ENCODE data around the gene UBE2QL1.

Gene UBE2QL1

DNA sequence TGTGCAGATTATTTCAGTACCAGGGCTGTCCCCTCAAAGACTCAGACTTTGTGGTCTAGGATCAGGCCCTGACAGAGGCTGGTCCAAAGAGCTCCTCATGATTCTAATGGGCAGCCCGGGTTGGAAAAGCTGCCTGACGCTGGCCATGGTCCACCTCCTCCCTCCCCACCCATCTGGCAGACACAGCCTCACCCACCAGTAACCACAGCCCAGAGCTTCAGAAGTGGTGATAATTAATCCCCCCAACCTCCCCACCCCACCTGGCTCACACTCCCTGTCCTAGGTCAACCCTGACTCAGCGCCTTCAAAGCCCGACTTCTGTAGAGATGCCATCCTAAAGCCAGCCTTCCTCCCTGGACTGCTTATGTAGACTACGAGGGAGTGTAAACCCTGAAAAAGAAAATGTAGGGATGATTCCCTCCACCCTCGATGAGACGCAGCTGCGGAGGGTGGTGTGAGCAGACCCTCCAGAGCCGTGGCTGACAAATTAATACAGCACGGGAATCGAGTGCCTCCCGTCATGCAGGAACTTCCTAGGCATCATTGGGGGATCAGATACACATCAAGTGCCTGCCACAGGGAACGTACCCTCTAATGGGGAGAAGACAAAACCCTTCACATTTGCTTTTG lies 7.0 kb downstream of the UBE2QL1 start:
- no peak for DNase-seq (ENCODE audit: low read depth, low spot score)

DNA sequence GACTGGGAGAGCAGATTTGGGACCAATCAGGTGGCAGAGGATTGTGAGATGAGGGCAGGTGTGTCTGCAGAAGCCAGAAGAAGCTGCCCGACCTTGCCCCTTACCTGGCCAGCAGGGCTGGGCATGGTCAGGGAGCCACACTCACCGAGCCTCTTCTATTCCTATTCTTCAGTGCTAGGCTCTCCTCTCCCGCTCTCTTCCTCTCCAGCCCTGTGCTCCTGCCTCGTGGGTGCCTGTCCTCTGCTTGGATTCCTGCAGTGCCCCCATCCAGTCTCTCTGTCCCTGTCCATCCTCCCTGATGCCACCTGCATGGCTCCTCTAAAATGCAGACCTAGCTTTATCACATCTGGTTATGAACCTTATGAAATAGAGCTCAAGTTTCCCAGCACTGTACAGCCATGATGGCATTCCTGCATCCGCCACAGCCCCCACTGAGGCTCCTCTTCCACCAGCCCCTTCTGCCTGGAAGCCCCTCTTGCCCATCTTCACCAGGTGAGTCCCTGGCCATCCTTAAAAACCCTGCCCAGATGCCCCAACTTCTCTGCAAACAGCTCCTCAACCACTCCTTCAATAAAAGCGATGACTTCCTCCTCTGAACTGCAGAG lies 8.2 kb downstream of the UBE2QL1 start:
- DNase-seq (ENCODE audit: low read depth, low spot score): no peak

DNA sequence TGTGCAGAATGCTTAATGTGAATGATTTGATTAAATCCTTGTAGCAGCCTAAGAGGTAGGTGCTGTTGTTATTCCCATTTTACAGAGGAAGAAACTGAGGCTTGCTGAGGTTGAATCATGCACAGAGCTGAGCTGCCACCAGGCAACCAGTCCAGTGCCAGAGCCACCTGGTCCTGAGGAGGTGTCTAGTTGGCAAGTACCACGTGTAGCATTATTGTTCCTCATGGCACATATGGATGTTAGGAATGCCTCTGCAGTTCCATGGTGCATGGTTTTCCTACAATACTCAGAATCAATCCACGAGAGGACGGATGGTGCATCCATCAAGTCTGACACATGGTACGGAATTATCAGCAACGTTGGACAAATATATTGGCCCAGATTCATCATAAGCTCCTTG lies 8.9 kb downstream of the UBE2QL1 start:
- no peak for DNase-seq (ENCODE audit: low read depth, low spot score)

DNA sequence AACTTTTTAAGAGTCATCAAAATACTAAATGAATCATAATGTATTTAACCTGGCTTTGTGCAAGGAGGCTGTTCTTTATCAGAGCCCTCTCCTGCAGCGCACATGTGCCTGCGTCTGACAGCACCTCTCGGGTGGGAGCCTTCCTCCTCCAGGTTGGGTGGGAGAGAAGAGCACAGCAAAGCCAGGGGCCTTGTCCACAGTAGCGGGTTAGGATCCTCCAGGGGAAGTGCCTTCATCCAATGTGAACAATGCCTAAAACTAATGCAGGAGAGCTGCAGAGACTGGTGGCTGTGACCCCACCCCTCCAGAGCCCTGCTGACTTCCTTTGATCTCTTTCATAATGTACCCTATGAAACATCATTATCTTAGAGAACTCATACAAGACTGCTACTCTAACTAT lies 10.2 kb downstream of the UBE2QL1 start:
- DNase-seq (ENCODE audit: low read depth, low spot score): no peak

DNA sequence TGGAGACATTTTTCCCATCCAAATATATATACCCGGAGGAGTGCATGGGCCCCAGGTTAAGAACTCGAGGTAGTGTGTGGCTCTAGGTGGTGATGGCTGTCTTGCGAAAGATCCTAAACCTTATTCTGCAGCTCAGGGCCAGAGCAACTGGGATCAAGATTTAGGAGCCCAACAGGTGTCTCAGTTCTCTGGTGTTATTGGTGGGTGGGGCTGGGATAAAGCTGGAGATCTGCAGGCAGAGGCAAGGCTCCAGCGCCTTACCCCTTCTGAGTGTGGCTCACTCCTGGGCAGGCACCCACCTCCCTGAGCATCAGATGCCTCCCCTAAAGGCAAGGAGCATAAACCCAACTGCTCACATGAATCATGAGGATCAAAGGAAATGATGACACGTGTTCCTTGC lies 11.2 kb downstream of the UBE2QL1 start:
- DNase-seq (ENCODE audit: low read depth, low spot score): no peak

DNA sequence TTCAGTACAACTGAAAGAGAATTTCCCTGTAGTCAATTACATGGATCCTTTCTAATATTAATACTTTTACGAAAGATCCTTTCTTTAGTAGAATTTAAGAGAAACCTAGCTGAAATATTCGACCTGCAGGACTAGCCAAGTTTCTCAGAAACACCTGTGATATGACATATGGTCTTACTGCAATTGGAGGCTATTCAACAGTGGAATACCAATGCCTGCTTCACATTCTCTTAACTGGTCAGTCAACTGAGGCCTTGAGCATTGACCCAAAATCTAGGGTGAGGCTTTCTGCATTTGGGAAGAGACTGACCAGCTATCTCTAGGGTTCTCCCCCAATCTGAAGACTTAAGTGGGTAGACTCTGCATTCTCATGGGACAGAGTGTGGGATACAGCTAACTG lies 12.3 kb downstream of the UBE2QL1 start:
- no peak for DNase-seq (ENCODE audit: low read depth, low spot score)

DNA sequence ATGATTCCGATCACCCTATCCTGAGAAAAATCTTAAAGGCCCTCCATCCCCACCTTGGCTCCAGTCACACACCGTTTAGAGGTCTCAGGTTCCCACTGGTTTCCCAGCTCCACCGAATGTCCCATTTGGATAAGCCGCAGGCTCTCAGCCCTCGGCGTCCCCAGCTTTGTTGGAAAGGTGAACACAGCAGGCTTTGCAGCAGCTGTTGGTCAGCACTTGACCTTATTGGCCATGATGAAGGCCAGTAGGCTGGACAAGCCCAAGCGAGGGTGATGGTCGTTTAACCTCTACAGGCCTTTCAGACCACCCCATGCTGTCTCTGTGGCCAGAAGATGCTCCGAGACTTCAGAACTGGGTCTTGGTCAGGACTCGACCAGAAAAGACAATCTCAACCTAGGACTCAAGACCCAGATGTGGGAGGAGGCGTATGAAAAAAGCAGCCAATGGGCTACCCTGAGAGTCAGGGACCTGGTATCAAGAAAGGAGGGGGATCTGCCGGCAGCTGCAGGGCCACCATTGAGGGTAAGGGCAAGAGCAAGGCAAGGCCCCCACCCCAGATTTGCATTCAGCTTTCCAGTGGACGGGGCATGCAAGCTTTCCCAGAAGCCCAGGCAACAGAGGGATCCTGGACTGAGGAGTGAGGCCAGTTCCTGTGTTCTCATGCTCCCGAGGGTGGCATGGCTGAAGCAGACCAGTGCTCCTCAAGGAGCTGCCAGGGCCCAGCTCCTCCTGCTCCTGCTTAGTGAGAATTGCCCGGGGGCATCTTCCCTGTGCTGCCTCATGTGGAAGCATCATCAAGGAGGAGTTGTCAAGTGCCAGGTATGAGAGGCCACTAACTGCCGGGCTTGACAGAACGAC lies 13.4 kb downstream of the UBE2QL1 start:
- DNase-seq (ENCODE audit: low read depth, low spot score): no peak

DNA sequence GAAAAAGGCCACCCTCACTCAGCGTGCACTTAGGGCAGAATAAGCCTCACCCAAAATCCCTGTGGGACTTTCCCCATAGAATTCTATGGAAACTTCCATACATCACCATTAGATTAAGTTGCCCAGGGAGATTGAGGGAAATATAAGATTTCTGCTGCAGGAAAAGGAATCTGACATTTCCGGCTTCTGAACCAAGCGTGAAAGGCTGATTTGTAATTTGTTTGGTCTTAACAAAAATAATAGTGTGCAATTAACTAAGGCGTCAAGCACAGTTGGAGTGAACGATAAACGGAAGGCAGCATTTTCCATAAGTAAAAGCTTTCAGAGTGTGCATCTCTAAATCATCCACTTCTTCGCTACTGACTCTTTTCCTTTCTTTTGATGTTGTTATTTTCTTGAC lies 14.0 kb downstream of the UBE2QL1 start:
- no peak for DNase-seq (ENCODE audit: low read depth, low spot score)

DNA sequence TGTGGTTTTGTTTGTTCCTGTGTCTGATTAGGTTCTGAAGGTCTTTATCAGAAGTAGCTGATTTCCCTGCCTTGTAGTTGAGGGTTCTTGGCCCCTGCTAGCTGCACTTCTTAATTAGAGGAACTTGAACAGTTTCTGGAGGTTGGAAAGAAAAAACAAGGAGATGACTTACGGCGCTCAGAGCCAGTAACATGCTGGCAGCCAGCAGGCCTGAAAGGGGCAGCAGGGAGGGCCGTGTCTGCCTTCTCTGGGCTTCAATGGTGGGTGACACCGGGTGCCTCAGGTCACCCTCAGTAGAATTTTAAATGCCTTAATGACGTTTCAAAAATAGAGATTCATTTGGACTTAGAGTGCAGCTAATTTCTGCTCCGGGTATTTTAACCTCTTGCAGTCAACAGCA lies 15.8 kb downstream of the UBE2QL1 start:
- DNase-seq (ENCODE audit: low read depth, low spot score): no peak

DNA sequence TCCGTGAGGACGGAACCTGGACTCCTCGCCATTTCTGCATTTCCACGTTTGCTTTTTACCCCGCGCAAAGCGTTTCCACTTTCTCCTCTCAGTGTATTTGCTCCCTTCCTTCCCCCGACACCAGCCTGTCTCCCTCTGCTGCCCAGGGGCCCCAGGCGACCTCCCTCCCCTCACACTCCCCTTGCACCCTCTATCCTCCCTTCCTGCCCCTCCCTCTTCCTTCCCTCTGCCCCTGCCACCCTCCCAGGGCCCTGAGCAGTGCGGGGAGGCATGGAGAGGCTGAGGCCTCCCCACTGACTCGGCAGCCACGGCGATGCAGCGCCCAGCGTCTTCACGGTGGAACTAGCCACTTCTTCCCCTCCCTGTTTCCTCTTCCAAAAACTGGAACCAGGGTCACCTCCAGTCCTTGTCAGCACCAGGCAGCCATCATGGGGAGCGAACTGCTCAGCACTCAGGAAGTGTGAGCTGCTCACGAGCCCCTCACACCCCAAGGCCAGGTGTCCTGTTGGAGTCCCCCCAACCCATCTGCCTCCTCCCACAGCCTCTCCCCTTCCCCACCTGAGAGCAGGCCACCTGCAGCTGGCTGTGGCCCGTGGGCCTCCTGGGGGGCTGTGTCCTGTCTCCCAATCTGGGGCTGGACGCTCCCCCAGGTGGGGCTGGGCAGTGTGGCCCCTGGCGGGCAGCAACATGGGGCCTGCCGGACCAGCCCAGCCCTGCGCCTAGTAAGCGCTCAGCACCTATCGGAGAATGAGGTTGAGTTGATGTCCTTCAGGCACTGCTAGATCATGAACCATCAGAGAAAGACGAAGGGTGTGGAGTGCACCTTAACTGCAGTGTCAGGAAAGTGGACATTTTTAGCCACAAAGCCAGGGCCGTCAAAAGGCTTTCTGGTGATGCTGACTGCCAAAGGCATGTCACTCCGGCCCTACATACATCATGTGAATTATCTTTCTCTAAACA lies 17.5 kb downstream of the UBE2QL1 start:
- DNase-seq (ENCODE audit: low read depth, low spot score): no peak

DNA sequence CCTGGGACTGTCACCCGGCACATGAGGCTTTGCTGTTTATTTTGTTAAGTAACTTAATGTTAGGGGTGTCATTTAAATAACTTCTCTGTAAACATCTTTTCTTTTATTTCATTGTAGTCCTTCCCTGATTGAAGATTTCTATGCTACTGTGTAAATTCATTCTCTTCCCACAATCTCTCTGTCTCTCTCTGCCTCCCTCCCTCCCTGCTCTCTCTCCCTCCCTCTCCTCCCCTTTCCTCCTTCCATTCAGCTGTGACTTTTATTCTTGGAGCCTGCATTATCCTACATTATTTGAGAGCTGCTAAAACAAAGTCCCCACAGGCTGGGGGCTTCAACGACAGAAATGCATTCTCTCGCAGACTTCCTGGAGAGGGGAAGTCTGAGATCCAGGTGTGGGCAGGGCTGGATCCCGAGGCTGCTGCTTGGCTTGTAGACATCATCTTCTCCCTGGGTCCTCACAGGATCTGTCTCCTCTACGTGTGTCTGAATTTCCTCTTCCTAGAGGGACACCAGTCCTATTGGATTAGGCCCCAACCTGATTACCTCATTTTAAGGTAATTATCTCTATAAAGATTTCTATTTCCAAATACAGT lies 18.4 kb downstream of the UBE2QL1 start:
- DNase-seq (ENCODE audit: low read depth, low spot score): no peak

DNA sequence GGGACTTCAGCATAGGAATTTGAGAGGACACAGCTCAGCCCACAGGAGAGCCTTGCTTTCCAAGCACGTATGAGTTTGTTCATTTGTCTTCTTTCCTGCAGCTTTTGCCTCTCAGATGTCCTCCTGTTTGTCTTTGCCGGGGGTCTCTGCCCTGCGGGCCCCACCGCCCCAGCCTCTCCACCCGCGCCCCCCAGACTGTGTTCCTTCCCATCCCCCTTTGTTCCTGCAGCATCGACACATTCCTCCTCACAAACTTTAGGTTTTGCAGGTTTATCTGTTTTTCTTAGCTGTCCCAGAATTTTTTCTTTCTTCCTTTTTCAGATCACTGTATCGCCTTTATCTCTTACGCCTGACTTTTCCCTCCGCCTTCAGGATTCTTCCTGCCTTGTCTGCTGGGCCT lies 18.9 kb downstream of the UBE2QL1 start:
- DNase-seq (ENCODE audit: low read depth, low spot score): no peak

DNA sequence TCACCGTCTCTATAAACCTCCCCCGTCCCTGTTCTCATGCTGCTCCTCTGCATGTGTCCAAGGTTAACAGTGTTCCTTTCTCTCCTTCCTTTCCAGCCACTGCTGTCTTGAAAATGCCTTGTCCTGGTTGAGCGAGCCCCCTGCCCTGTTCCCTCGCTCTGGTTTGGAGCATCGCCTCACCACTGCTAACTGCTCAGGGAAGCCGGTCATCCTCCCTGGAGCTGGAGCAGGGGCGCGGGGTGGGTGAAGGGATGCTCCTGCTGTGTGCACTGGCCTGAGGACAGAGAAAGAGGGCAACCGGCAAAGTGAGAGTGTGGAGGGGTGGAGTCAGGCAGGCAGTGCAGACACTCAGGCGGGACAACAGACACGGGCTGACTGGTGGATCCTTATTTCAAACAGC lies 19.4 kb downstream of the UBE2QL1 start:
- DNase-seq (ENCODE audit: low read depth, low spot score): no peak

DNA sequence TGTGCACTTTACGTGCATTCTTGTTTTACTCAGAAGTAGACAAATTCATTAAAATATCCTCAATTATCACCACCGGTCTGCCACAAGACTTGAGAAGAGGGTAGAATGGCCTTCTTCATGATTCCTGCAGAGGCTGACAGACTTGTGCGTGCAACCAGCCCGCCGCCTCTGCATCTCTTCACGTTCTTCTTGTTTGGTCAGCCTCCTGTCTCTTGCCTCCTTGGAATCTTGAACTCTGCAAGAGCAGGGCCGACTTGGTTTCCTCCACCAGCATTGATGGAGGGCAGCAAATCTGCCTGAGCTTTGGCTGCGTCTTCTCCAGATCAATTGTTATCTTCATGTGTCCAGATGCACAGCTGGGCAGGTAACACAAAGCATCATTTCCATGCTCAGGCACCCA lies 20.2 kb downstream of the UBE2QL1 start:
- no peak for DNase-seq (ENCODE audit: low read depth, low spot score)

DNA sequence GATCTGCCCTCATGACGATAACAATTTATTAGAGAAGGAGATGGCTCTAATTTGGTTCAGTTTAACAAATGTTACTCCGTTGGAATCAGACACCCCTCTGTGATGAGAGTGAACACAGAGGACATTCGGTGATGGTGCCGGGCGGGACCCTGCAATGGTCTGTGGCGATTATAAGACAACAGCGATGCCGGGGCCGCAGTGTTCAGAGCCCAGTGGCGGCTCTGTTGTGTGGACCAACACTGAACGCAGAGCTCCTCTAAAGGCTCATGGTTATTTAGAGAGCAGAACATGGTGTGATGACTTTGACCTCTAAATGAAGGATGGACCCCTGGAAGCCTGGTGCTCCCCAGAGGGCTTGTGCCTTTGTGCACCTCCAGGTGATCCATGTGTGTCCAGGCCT lies 21.2 kb downstream of the UBE2QL1 start:
- DNase-seq (ENCODE audit: low read depth, low spot score): no peak

DNA sequence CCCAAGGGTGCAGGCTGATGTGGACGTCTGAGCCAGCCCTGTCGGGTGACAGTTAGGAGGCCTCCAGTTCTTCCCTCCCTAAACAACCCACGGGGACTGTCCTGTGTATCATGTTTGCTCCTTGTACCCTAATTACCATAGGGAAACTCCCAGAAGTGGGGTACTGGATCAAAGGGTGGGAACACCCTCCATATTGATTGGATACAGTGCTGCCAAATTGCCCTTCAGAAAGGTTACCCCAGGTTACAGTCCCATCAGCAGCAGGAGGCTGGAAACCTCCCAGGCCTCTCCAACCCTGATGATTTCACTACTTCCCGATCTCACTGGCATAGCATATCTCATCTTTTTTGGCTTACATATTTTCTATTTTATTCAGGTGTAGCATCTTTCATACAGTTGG lies 22.0 kb downstream of the UBE2QL1 start:
- no peak for DNase-seq (ENCODE audit: low read depth, low spot score)

DNA sequence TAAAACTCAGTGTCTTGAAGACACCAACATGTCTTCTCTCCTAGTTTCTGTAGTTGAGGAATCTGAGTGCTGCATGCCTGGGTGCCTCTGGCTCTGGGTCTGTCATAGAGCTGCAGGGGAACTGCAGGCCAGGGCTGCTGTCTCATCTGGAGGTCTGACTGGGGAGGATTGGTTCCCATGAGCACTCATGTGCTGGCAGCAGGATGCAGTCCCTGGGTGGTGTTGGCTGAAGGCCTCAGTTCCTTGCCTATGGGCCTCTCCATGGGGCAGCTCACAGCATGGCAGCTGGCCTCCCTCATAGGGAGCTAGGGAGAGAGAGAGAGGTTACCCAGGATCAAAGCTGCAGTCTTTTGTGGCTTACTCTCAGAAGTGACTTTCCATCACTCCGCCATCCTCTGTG lies 22.6 kb downstream of the UBE2QL1 start:
- no peak for DNase-seq (ENCODE audit: low read depth, low spot score)

DNA sequence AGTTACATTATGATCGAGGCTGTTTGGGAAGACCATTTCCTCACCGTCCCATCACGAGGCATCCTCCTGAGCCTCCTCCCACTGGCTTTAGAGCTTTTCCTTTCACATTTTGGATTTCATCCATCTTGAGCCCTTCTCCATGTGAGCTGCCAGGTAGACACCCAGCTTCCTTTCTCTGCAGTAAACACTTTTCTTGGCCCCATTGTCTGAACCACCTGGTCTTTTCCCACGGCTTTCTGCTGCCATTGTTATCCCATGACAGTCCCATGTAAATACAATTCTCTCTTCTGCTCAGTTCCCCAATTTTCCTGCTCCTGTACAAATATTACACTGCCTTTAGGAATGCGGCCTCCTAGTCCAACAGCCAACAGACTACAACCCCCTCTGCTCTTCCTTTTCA lies 24.1 kb downstream of the UBE2QL1 start:
- no peak for DNase-seq (ENCODE audit: low read depth, low spot score)

DNA sequence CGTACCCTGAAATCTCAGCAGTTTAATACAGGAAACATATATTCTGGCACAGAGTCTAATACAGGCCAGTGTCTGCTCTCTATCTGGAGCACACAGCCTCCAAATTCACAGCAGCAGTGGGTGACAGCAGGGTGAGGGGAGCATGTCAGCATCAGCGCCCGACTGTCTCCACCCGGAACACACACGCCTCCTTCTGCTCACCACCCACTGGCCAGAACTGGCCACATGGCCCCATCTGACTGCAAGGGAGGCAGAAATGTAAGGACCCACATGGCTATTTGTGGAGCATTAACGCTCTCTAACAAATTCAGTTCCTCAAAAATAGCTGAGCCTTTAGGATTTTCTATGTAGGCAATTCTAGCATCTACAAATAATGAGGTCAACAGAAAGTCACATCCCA lies 24.6 kb downstream of the UBE2QL1 start:
- no peak for DNase-seq (ENCODE audit: low read depth, low spot score)

DNA sequence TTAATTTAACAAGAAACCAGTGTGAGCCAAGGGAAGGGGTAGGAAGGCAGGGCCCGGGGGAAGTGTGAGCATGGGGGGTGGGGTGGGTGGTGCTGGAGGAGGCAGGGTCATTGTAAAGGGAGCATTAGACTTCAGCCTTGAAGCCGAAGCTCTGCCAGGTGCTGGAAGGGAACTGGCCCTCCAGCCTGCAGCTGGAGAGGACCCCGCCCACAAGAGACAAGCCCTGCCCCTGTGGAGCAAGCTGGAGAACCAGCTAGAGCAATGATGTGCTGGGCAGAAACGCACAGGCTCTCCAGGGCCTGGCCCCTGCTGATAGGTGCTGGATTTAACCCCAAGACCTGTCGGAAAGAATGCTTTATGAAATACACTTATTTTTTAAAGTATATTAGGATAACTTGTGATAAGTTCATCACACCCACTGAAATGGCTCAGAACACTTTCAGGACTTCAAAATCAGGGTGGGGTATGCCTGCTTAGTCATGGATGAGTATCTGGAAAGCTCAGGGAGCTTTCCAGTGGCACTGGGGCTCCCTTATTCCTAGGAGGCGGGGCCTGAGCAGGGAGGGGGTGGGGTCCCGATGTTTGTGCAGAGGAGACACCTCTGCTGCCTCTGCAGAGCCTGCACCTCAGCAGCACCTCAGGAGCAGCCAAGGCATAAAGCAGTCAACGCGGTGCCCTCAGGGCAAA lies 27.1 kb downstream of the UBE2QL1 start:
- no peak for DNase-seq (ENCODE audit: low read depth, low spot score)

DNA sequence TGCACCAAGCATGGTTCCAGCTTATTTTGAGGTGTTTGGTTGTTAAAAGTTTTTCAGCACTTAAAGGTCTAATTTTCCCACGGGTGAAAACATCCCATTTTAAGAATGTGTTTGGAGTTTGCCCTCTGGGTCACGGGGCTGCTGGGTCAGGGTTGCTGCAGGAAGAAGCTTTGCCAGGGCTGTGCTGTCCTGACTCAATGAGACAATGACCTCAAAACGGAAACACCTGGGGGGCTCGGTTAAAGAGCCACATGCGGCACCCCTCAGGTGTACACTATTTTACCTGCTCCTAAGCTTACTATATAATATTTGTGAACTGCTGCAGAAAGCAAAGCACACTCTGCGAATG lies 27.6 kb downstream of the UBE2QL1 start:
- no peak for DNase-seq (ENCODE audit: low read depth, low spot score)
